SU-DHL-6 (cell line): ENCODE data around the gene SLC35B2.

ENCODE experiments used
- EZH2phosphoT487 ChIP-seq: fragments of 200-600 bp; sonication (generic), shearing (Covaris generic); conservative IDR thresholded peaks from 2 replicates; pipeline ENCODE4 v1.6.1; 2018; ENCODE audit warnings: mild to moderate bottlenecking, antibody characterized with exemption, low read length, moderate library complexity, mixed read lengths
- TF ChIP-seq, protein P1 (sequence below): fragments of 200-600 bp; sonication (generic); IDR thresholded peaks from one replicate; pipeline ENCODE4 v1.5.1; 2017; ENCODE audit warnings: antibody characterized with exemption, mild to moderate bottlenecking, low read length, moderate library complexity; ENCODE audit not compliant: insufficient read depth, poor library complexity, severe bottlenecking

- TF ChIP-seq, protein P1, sequence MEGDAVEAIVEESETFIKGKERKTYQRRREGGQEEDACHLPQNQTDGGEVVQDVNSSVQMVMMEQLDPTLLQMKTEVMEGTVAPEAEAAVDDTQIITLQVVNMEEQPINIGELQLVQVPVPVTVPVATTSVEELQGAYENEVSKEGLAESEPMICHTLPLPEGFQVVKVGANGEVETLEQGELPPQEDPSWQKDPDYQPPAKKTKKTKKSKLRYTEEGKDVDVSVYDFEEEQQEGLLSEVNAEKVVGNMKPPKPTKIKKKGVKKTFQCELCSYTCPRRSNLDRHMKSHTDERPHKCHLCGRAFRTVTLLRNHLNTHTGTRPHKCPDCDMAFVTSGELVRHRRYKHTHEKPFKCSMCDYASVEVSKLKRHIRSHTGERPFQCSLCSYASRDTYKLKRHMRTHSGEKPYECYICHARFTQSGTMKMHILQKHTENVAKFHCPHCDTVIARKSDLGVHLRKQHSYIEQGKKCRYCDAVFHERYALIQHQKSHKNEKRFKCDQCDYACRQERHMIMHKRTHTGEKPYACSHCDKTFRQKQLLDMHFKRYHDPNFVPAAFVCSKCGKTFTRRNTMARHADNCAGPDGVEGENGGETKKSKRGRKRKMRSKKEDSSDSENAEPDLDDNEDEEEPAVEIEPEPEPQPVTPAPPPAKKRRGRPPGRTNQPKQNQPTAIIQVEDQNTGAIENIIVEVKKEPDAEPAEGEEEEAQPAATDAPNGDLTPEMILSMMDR = no peak
- no peak for TF ChIP-seq EZH2phosphoT487
These were observed 29.4 kb upstream of the SLC35B2 start for GRCh38 chr6:44286747-44287146.
